ENCODE measurements around the gene SULT1C3. TPM values are rescaled to one million over a fixed set of nuclear protein-coding genes. Genes with fewer than 3 reads are reported as not detected.
"Not testable (repeated sequence)": the region's sequence is repeated elsewhere in the genome, so short reads cannot be mapped to it uniquely, and the experiment has no call there.

The SULT1C3 gene
- total and polyA plus RNA-seq, 2 of the 4 experiments (the other 2 are of a cell fraction) = not detected

DNA sequence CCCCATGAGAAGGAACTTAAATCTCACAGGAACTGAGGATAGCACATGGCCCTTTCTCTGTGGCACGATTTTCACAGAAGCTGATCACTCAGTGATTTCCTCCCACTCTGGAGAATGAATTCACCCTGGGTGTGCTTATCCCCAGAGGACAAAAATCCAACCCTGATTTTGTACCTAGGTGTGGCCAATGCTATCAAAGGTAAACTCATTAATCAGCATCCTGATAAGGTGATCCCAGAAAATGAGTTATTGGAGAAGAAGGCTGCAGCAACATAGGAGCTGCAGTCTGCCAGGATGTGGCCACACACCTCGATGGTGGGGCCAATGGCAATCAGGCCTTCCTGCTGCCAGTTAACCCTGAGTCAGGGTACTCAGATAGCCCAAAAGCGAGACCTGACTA is 40.7 kb downstream of the SULT1C3 start:
- Histone ChIP-seq H3K4me1 (ENCODE audit: control insufficient read depth, insufficient read depth, low read length) (no peaks in the 10 kb centered on the region), H3K56ac (ENCODE audit: extremely low read depth, insufficient read depth, low read length) (no peak overlapping the region), H2BK120ac (ENCODE audit: low read depth, low read length) (no peak overlapping the region), H2BK15ac (ENCODE audit: low read depth, low read length) (no peak overlapping the region), H2AFZ (replicated peaks; ENCODE audit: low read length, poor library complexity) (no peak overlapping the region), H3K14ac (replicated peaks; ENCODE audit: low read depth, low read length) (no peak overlapping the region), H4K8ac (ENCODE audit: low read depth in 2 of 2, low read length in 2 of 2) (no peak overlapping the region), H3K9me3 (ENCODE audit: control insufficient read depth, insufficient read depth, low read length) (no peaks in the 10 kb centered on the region), H3K9me1 (ENCODE audit: insufficient read depth, low read length) (no peaks in the 10 kb centered on the region), H3K18ac (ENCODE audit: low read depth, low read length) (no peak overlapping the region), H4K91ac (ENCODE audit: insufficient read depth, low read depth, low read length) (no peak overlapping the region), H3K36me3 (ENCODE audit: control insufficient read depth, insufficient read depth, low read length) (no peaks in the 10 kb centered on the region), H2AK5ac (ENCODE audit: low read depth, low read length) (no peak overlapping the region), H2AK9ac (replicated peaks; ENCODE audit: low read depth, low read length, poor library complexity) (no peak overlapping the region), H4K20me1 (ENCODE audit: insufficient read depth, low read length) (no peaks in the 10 kb centered on the region), H4K5ac (ENCODE audit: low read depth, low read length) (no peak overlapping the region), H3K79me1 (ENCODE audit: low read depth in 1 of 2, low read length in 2 of 2) (no peaks in the 10 kb centered on the region), H3K23ac (ENCODE audit: low read depth, low read length) (no peak overlapping the region), H3K27ac (ENCODE audit: insufficient read depth, low read length) (no peak overlapping the region), H2BK20ac (ENCODE audit: low read depth, low read length) (no peak overlapping the region), H3K4ac (ENCODE audit: low read depth, low read length) (no peak overlapping the region), H3K4me2 (ENCODE audit: low read depth, low read length) (no peak overlapping the region), H3K27me3 (ENCODE audit: control insufficient read depth, insufficient read depth, low read length) (peaks cover 5% of the 10 kb centered on the region), H3K9ac (ENCODE audit: low read depth, low read length) (no peak overlapping the region), H3K4me3 (ENCODE audit: insufficient read depth, low read depth, low read length) (no peak overlapping the region), H2BK5ac (ENCODE audit: low read depth, low read length, poor library complexity, severe bottlenecking) (no peak overlapping the region)
- no CpG with 5 or more reads among the region's 3 CpGs for WGBS, 2 experiments (ENCODE audit: extremely low coverage in 2 of 2, insufficient read length in 1 of 2)
- intact Hi-C loops (cut with micrococcal nuclease) = no loop called here
- BruUV-seq (replicated peaks) = no TSS peak
- dilution Hi-C loops (cut with HindIII; ENCODE audit: low sequenced_read_pairs, unreplicated experiment) = no loop called here
- ChIA-PET POLR2A (ENCODE audit: unreplicated experiment) (no interaction called here), CTCF (no interaction called here)
- in situ Hi-C loops (cut with MboI; ENCODE audit: low sequenced_read_pairs) = no loop called here
- ATAC-seq (ENCODE audit: low read depth) (no peak), DNase-seq (no peak)
- TF ChIP-seq, protein P1, sequence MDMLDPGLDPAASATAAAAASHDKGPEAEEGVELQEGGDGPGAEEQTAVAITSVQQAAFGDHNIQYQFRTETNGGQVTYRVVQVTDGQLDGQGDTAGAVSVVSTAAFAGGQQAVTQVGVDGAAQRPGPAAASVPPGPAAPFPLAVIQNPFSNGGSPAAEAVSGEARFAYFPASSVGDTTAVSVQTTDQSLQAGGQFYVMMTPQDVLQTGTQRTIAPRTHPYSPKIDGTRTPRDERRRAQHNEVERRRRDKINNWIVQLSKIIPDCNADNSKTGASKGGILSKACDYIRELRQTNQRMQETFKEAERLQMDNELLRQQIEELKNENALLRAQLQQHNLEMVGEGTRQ (IDR thresholded peaks at IDR 0.05; ENCODE audit: low read depth, low read length) = no peak
- TF ChIP-seq NFE2L2 (IDR thresholded peaks at IDR 0.05; ENCODE audit: low read depth, low read length) (no peak), BHLHE40 (IDR thresholded peaks at IDR 0.05; ENCODE audit: low read depth, low read length) (no peak), CEBPB (IDR thresholded peaks at IDR 0.05; ENCODE audit: low read depth, low read length) (no peak), RFX5 (IDR thresholded peaks at IDR 0.05; ENCODE audit: low read depth, low read length) (no peak), FOS (IDR thresholded peaks at IDR 0.05; ENCODE audit: low read depth, low read length) (no peak), MAFK (IDR thresholded peaks at IDR 0.05; ENCODE audit: low read depth, low read length) (no peak)

- dilution Hi-C loops (cut with HindIII; ENCODE audit: low sequenced_read_pairs, unreplicated experiment); H3K4me3 ChIP-seq (ENCODE audit: insufficient read depth, low read depth, low read length); H2BK15ac ChIP-seq (ENCODE audit: low read depth, low read length); H2AK9ac ChIP-seq (replicated peaks; ENCODE audit: low read depth, low read length, poor library complexity); H4K8ac ChIP-seq (ENCODE audit: low read depth in 2 of 2, low read length in 2 of 2); H3K4me1 ChIP-seq (ENCODE audit: control insufficient read depth, insufficient read depth, low read length); H3K36me3 ChIP-seq (ENCODE audit: control insufficient read depth, insufficient read depth, low read length); DNase-seq; H3K27ac ChIP-seq (ENCODE audit: insufficient read depth, low read length); H4K5ac ChIP-seq (ENCODE audit: low read depth, low read length); BruUV-seq (replicated peaks); H2BK20ac ChIP-seq (ENCODE audit: low read depth, low read length); H3K9me1 ChIP-seq (ENCODE audit: insufficient read depth, low read length); H3K9me3 ChIP-seq (ENCODE audit: control insufficient read depth, insufficient read depth, low read length); H3K18ac ChIP-seq (ENCODE audit: low read depth, low read length); ATAC-seq (ENCODE audit: low read depth); H2AK5ac ChIP-seq (ENCODE audit: low read depth, low read length); CTCF ChIA-PET; H4K91ac ChIP-seq (ENCODE audit: insufficient read depth, low read depth, low read length); in situ Hi-C loops (cut with MboI; ENCODE audit: low sequenced_read_pairs); H3K4me2 ChIP-seq (ENCODE audit: low read depth, low read length); H3K23ac ChIP-seq (ENCODE audit: low read depth, low read length); H3K56ac ChIP-seq (ENCODE audit: extremely low read depth, insufficient read depth, low read length); H2BK5ac ChIP-seq (ENCODE audit: low read depth, low read length, poor library complexity, severe bottlenecking); POLR2A ChIA-PET (ENCODE audit: unreplicated experiment); H2BK120ac ChIP-seq (ENCODE audit: low read depth, low read length); H3K9ac ChIP-seq (ENCODE audit: low read depth, low read length); H4K20me1 ChIP-seq (ENCODE audit: insufficient read depth, low read length); H3K79me1 ChIP-seq (ENCODE audit: low read depth in 1 of 2, low read length in 2 of 2); intact Hi-C loops (cut with micrococcal nuclease); H2AFZ ChIP-seq (replicated peaks; ENCODE audit: low read length, poor library complexity); H3K14ac ChIP-seq (replicated peaks; ENCODE audit: low read depth, low read length); H3K4ac ChIP-seq (ENCODE audit: low read depth, low read length): not testable (repeated sequence)
- no CpG with 5 or more reads among the region's 7 CpGs for WGBS, 2 experiments (ENCODE audit: extremely low coverage in 2 of 2, insufficient read length in 1 of 2)
- peaks cover 19% of the 10 kb centered on the region for H3K27me3 ChIP-seq (ENCODE audit: control insufficient read depth, insufficient read depth, low read length)
Measured at GRCh38 chr2:108284566-108284965, 44.8 kb downstream of the SULT1C3 start.

All from IMR-90 (cell line).